Fibroblast of mammary gland (primary cell): ENCODE results near the gene ZNF606.

Source experiments
- DNase-seq: peaks from one replicate; pipeline ENCODE4 v3.0.0-alpha.2; 2010; ENCODE audit warnings: low read depth
- H3K4me3 ChIP-seq: 2 replicates; pipeline ENCODE4 v1.5.1; 2011; ENCODE audit warnings: low read depth, mild to moderate bottlenecking, low read length, moderate library complexity; ENCODE audit not compliant: control insufficient read depth
- TF ChIP-seq, protein P1 (sequence below): conservative IDR thresholded peaks from 2 replicates; pipeline ENCODE4 v1.5.1; 2011; ENCODE audit warnings: low read depth, low read length, inconsistent platforms; ENCODE audit not compliant: control insufficient read depth, insufficient read depth

ZNF606 gene

DNA sequence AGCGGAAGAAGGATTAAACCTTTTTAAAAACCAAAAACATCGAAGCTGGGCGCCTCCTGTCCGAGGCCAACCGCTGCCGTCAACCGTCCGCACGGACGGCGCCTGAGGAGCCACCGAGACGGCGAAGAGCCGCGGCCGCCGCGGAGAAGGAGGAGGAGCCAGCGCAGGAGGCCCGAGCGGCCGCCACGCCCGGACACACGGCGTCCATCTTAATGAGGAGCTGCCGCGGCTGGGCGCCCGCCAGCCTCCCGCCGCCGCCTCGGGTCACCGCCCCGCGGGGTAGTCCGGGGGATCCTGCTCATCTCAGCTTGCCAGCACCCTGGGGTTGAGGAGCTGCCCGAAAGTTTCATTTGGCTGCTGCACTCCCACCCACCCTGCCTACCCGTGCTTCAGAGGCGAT, 41.8 kb upstream of the ZNF606 start:
- DNase-seq, result no peak
- TF ChIP-seq, protein P1, sequence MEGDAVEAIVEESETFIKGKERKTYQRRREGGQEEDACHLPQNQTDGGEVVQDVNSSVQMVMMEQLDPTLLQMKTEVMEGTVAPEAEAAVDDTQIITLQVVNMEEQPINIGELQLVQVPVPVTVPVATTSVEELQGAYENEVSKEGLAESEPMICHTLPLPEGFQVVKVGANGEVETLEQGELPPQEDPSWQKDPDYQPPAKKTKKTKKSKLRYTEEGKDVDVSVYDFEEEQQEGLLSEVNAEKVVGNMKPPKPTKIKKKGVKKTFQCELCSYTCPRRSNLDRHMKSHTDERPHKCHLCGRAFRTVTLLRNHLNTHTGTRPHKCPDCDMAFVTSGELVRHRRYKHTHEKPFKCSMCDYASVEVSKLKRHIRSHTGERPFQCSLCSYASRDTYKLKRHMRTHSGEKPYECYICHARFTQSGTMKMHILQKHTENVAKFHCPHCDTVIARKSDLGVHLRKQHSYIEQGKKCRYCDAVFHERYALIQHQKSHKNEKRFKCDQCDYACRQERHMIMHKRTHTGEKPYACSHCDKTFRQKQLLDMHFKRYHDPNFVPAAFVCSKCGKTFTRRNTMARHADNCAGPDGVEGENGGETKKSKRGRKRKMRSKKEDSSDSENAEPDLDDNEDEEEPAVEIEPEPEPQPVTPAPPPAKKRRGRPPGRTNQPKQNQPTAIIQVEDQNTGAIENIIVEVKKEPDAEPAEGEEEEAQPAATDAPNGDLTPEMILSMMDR, result no peak
- H3K4me3 ChIP-seq, result no peak overlapping the region

DNA sequence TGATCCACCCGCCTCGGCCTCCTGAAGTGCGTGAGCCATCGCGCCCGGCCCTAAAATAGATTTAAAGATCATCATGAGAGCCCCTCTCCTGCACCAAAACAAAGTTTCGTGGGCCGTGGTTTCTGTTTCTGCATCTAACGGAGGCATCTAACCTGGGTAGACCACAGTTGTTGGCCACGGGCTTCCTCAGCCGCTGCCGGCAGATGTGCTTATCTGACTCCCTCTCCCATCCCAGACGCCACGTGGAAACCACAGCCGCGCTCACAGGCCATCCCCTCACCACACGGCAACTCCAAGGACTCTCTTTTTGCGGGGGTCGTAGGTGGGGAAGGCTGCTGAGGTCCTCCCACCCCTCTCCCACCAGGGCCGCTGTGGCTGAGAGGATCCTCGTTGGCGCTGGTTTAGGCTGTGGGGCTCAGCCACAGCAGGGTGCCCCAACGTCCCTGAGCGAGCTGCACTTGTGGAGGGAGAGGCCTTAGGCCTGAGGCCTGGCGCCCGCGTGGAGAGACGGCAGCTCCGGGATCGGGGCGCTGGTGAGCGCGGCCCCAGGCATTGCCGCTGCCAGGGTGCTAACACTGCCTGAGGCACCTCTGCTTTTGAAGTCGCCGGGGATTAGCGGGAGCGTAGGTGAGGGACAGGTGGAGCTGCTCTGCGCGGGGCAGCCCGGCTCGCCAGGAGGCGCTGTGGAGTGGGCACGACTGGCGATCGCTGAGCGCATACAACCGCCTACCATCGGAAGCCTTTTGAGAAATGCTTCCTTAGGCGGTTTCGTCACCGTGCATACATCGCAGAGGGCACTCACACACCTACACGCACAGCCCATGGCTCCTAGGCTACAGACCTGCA, 40.1 kb upstream of the ZNF606 start:
- no peak for DNase-seq
- TF ChIP-seq, protein P1, result no peak
- H3K4me3 ChIP-seq, result no peak overlapping the region

DNA sequence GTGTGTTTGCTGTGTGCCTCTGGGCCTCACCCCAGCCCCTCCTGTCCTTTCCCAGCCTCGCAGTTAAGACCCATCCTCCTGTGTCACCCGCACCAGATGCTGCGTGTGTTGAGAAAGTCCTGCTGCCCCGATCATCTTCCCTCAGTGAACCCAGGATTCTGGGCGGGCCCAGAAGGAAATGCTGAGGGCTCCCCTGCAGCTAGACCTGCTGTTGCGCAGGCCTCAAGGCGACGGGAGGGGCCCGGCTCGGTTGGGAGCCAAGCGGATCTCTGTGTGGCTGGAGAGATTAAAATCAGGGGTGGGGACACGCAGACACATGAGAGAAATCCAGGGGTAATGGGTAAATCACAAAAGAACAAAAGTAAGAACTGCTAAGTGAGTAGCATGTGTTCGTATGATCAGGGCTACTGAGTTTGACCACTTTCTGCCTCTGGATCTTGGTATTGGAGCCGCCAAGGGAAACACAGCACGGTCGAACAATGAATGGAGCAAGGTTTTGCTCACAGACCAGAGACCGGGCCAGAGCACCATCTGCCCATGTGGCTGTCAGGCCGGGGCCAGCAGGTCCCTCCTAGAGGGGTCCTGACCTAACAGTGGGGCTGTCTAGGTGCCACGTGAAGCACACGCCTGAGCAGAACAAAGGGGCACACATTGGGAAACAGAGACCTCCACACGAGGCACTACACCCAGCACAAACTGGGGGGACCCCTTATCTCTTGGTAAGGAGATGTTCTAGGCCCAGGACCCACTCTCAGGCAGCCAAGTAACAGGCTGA, 38.3 kb upstream of the ZNF606 start:
- DNase-seq, result no peak
- no peak overlapping the region for H3K4me3 ChIP-seq
- TF ChIP-seq, protein P1, result no peak

DNA sequence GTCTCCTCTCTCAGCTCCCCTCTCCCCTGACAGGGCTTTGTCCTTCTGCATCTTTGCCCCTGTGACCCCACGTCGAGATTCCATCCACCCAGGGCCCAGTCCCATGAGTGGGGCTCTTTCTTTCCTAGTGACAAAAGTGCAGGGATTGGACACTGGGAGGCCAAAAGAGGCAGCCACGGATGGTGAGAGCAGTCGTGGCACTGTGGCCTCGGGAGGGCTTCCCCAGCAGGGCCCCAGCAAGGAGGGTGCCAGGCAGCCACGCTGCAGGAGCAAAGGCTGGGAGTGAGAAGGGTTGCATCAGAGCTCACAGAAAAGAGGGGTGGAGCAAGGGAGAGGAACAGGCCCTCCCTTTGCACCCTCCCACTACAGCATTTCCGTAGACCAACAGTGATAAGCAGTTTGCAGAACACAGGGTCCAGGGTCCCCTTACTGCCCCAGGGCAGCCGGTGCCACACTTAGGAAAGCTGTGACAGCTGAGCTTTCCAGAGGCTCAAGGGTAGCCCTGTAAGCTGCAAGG, 36.1 kb upstream of the ZNF606 start:
- TF ChIP-seq, protein P1, result no peak
- no peak for DNase-seq
- no peak overlapping the region for H3K4me3 ChIP-seq

DNA sequence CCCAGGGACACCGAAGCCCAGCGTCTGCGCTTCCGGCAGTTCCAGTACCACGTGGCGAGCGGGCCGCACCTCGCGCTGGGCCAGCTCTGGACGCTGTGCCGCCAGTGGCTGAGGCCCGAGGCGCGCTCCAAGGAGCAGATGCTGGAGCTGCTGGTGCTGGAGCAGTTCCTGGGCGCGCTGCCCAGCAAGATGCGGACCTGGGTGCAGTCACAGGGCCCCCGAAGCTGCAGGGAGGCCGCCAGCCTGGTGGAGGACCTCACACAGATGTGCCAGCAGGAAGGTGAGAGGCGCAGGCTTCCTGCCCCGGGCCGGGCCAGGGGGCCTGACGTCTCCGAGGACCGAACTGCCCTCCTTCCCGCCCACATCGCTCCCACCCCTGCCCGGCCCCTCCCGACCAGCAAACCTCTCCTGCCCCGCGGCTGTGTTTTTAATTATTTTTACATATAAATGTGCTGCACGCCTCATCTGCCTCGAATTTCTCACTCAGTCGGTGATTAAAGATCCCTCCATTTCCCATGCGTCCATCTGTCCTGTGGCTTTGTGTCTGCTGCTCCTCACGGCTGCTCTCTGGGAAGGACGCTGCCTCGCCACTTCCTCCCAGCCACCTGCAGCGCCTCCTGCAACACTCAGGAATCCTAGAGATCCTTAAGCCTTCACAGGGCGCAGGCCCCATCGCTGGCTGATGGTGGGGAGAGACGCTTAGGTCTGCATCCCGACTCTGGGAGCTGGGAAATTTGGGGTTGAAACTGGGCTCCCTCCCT, 35.5 kb upstream of the ZNF606 start:
- no peak overlapping the region for H3K4me3 ChIP-seq
- DNase-seq, result no peak
- TF ChIP-seq, protein P1, result no peak

DNA sequence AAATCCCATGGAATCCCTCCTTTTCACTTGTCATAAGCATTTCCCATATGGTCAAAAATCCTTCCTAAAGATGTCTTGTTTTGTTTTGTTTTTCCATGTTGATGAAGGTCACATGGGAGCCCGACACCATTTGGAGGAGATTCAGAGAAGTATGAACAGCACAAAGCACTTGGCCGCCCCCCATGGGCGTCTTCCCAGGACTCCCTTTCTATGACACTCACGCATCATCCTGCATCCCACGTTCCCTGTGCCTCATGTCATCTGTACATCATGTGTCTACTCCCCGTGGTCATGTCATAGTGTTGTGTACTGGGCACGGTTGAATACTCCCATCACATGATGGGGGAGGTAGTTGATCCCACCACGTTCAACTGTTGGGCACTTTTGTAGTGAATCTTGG, 33.2 kb upstream of the ZNF606 start:
- TF ChIP-seq, protein P1, result no peak

More for the DNA sequence above, 33.2 kb upstream of the ZNF606 start:
- no peak for DNase-seq
- no peak overlapping the region for H3K4me3 ChIP-seq
